ENCODE data around the gene AKR1E2.

DNA sequence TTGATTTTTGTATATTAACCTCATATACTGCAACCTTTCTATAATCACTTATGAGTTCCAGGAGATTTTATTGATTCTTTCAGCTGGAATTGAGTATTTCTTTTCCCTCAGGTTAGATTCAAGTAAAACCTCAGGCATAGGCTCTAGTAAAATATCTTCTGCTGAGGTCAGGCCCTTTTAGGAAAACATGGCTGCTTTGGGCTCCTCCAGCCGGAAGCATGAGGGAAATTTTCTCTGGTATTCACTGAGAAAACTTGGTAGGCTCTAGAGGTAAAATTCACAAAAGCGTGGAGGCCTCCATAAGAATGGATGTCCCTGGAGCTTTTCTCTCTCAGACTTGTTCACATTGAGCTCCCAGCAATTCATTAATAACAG lies 56.7 kb downstream of the AKR1E2 start:
- TF ChIP-seq, protein P1, sequence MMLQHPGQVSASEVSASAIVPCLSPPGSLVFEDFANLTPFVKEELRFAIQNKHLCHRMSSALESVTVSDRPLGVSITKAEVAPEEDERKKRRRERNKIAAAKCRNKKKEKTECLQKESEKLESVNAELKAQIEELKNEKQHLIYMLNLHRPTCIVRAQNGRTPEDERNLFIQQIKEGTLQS (IDR thresholded peaks at IDR 0.05): no peak
- TF ChIP-seq SP1 (IDR thresholded peaks at IDR 0.05): no peak
- TF ChIP-seq, protein P2, sequence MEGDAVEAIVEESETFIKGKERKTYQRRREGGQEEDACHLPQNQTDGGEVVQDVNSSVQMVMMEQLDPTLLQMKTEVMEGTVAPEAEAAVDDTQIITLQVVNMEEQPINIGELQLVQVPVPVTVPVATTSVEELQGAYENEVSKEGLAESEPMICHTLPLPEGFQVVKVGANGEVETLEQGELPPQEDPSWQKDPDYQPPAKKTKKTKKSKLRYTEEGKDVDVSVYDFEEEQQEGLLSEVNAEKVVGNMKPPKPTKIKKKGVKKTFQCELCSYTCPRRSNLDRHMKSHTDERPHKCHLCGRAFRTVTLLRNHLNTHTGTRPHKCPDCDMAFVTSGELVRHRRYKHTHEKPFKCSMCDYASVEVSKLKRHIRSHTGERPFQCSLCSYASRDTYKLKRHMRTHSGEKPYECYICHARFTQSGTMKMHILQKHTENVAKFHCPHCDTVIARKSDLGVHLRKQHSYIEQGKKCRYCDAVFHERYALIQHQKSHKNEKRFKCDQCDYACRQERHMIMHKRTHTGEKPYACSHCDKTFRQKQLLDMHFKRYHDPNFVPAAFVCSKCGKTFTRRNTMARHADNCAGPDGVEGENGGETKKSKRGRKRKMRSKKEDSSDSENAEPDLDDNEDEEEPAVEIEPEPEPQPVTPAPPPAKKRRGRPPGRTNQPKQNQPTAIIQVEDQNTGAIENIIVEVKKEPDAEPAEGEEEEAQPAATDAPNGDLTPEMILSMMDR (IDR thresholded peaks at IDR 0.05; ENCODE audit: low read depth, low read length, missing input control): no peak
- TF ChIP-seq, protein P3, sequence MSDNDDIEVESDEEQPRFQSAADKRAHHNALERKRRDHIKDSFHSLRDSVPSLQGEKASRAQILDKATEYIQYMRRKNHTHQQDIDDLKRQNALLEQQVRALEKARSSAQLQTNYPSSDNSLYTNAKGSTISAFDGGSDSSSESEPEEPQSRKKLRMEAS (IDR thresholded peaks at IDR 0.05): no peak
- TF ChIP-seq RAD21 (IDR thresholded peaks at IDR 0.05): no peak
- TF ChIP-seq, protein P4, sequence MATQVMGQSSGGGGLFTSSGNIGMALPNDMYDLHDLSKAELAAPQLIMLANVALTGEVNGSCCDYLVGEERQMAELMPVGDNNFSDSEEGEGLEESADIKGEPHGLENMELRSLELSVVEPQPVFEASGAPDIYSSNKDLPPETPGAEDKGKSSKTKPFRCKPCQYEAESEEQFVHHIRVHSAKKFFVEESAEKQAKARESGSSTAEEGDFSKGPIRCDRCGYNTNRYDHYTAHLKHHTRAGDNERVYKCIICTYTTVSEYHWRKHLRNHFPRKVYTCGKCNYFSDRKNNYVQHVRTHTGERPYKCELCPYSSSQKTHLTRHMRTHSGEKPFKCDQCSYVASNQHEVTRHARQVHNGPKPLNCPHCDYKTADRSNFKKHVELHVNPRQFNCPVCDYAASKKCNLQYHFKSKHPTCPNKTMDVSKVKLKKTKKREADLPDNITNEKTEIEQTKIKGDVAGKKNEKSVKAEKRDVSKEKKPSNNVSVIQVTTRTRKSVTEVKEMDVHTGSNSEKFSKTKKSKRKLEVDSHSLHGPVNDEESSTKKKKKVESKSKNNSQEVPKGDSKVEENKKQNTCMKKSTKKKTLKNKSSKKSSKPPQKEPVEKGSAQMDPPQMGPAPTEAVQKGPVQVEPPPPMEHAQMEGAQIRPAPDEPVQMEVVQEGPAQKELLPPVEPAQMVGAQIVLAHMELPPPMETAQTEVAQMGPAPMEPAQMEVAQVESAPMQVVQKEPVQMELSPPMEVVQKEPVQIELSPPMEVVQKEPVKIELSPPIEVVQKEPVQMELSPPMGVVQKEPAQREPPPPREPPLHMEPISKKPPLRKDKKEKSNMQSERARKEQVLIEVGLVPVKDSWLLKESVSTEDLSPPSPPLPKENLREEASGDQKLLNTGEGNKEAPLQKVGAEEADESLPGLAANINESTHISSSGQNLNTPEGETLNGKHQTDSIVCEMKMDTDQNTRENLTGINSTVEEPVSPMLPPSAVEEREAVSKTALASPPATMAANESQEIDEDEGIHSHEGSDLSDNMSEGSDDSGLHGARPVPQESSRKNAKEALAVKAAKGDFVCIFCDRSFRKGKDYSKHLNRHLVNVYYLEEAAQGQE (IDR thresholded peaks at IDR 0.05): no peak
- TF ChIP-seq GABPA (IDR thresholded peaks at IDR 0.05 in 1 of 2, conservative IDR thresholded peaks at IDR 0.05 in 1 of 2): no peak
- TF ChIP-seq TAF1 (conservative IDR thresholded peaks at IDR 0.05): no peak
- no peak for TF ChIP-seq EGR1 (IDR thresholded peaks at IDR 0.05; ENCODE audit: low read depth in 2 of 2)
- TF ChIP-seq JUND (IDR thresholded peaks at IDR 0.05): no peak
- no peak for TF ChIP-seq HNF4G (IDR thresholded peaks at IDR 0.05)
- TF ChIP-seq YY1 (IDR thresholded peaks at IDR 0.05): no peak
- TF ChIP-seq, protein P5, sequence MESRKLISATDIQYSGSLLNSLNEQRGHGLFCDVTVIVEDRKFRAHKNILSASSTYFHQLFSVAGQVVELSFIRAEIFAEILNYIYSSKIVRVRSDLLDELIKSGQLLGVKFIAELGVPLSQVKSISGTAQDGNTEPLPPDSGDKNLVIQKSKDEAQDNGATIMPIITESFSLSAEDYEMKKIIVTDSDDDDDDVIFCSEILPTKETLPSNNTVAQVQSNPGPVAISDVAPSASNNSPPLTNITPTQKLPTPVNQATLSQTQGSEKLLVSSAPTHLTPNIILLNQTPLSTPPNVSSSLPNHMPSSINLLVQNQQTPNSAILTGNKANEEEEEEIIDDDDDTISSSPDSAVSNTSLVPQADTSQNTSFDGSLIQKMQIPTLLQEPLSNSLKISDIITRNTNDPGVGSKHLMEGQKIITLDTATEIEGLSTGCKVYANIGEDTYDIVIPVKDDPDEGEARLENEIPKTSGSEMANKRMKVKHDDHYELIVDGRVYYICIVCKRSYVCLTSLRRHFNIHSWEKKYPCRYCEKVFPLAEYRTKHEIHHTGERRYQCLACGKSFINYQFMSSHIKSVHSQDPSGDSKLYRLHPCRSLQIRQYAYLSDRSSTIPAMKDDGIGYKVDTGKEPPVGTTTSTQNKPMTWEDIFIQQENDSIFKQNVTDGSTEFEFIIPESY (IDR thresholded peaks at IDR 0.05): no peak
- TF ChIP-seq FOXA1 (IDR thresholded peaks at IDR 0.05): no peak
